Tibial nerve (tissue), 4 donors: ENCODE measurements around the gene NRDE2.

ENCODE experiments used
- CTCF ChIP-seq, 5 experiments: fragments of 200-600 bp in 3 of 5; fragments of 450-650 bp in 2 of 5; sonication (generic) in 3 of 5; IDR thresholded peaks; one replicate each; pipeline ENCODE4 v1.5.1; 2016 to 2019; ENCODE audit warnings: antibody characterized with exemption in 5 of 5, mild to moderate bottlenecking in 3 of 5, moderate library complexity in 2 of 5
- EP300 ChIP-seq, 2 donors: sonication (generic); formaldehyde crosslinking; IDR thresholded peaks; one replicate each; pipeline ENCODE4 v1.6.1; 2017; ENCODE audit warnings: antibody characterized with exemption in 2 of 2, mild to moderate bottlenecking in 1 of 2
- POLR2A ChIP-seq, 2 donors: fragments of 450-650 bp; IDR thresholded peaks; one replicate each; pipeline ENCODE4 v1.6.1; 2017; ENCODE audit warnings: antibody characterized with exemption in 2 of 2, mild to moderate bottlenecking in 2 of 2, moderate library complexity in 2 of 2

DNA sequence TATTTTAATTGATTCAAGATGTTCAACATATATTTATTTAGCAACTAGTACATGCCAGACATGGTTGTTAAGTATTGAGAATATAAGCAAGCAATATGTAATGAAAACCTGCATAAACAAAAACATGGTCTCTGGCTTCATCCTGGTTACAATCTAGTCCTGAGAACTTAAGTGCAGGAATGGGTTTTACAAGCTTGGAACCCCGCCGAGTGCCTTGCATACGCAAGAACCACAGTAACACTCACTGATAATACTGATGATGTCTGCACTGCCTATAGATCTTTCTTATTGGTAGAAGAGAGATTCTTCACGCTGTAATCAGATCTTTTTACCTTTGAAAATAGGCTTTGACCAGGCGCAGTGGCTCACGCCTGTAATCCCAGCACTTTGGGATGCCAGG, 42.1 kb upstream of the NRDE2 start:
- TF ChIP-seq POLR2A (IDR thresholded peaks at IDR 0.05) (no peak), CTCF (IDR thresholded peaks at IDR 0.05) (no peak), EP300 (IDR thresholded peaks at IDR 0.05) (no peak)
